ENCODE data around the gene CHL1. TPM values are rescaled to one million over a fixed set of nuclear protein-coding genes. Genes with fewer than 3 reads are reported as not detected.

Gene CHL1
- total RNA-seq (2014; rRNA removed; shearing (Covaris generic)): not detected in 2 replicates
- polyA plus RNA-seq (2016; fragmentation: Nextera tagmentation; extraction: Ambion mirVana): not detected in 2 replicates

- H2AFZ ChIP-seq: peak within 1 kb of the TSS; percentile 24; the same call in 1 of the 2 replicates
- DNase-seq: no peak
- no peak within 1 kb of the TSS for H3K9ac ChIP-seq
- H3K27me3 ChIP-seq (replicated peaks; ENCODE audit: insufficient read depth): peaks cover 39% of the 10 kb centered on the region
- no peaks in the 10 kb centered on the region for H3K36me3 ChIP-seq (ENCODE audit: low read depth)
- no peaks in the 10 kb centered on the region for H3K4me1 ChIP-seq (ENCODE audit: insufficient read depth)
- 5% methylated on average over 39 to 50 of the region's 64 CpGs for WGBS, 2 experiments (ENCODE audit: low coverage in 1 of 2, low lambda C conversion rate in 2 of 2, missing lambda C conversion rate in 2 of 2)
- H3K4me3 ChIP-seq: peak within 1 kb of the TSS; percentile 27; the same call in 1 of the 2 replicates
- no peaks in the 10 kb centered on the region for H3K9me3 ChIP-seq (ENCODE audit: low read depth)
- no peaks in the 10 kb centered on the region for H3F3A ChIP-seq (ENCODE audit: insufficient read depth)
- H3K4me2 ChIP-seq (ENCODE audit: unreplicated experiment): no peak within 1 kb of the TSS
- no peak within 1 kb of the TSS for H3K27ac ChIP-seq
- no peaks in the 10 kb centered on the region for H3K79me2 ChIP-seq (ENCODE audit: insufficient read depth)
- H4K20me1 ChIP-seq (ENCODE audit: insufficient read depth): no peaks in the 10 kb centered on the region
- in situ Hi-C loops (cut with MboI): no loop called here
- H3K9me2 ChIP-seq (ENCODE audit: insufficient read depth): no peaks in the 10 kb centered on the region
- TF ChIP-seq EZH2 (IDR thresholded peaks at IDR 0.05; ENCODE audit: insufficient read depth, poor library complexity, severe bottlenecking): peak; percentile 14
- no peak for TF ChIP-seq EZH2phosphoT487 (IDR thresholded peaks at IDR 0.05; ENCODE audit: insufficient read depth, low read depth)
These were observed at the start of gene CHL1 for GRCh38 chr3:196311-197148. CHL1 (plus strand) TSS chr3:196763; CDS start chr3:319777, 123,014 bp downstream.

- no peaks in the 10 kb centered on the region for H3K4me1 ChIP-seq (ENCODE audit: insufficient read depth)
- in situ Hi-C loops (cut with MboI): no loop called here
- no peaks in the 10 kb centered on the region for H3K9me3 ChIP-seq (ENCODE audit: low read depth)
- no peaks in the 10 kb centered on the region for H3K9me2 ChIP-seq (ENCODE audit: insufficient read depth)
- no peaks in the 10 kb centered on the region for H4K20me1 ChIP-seq (ENCODE audit: insufficient read depth)
- H3K36me3 ChIP-seq (ENCODE audit: low read depth): no peaks in the 10 kb centered on the region
- no peaks in the 10 kb centered on the region for H3K79me2 ChIP-seq (ENCODE audit: insufficient read depth)
- H3K9ac ChIP-seq: no peak overlapping the region
- H3K27ac ChIP-seq: no peak overlapping the region
- no peak for DNase-seq
- no peak overlapping the region for H3K4me3 ChIP-seq
- TF ChIP-seq EZH2 (IDR thresholded peaks at IDR 0.05; ENCODE audit: insufficient read depth, poor library complexity, severe bottlenecking) (no peak), EZH2phosphoT487 (IDR thresholded peaks at IDR 0.05; ENCODE audit: insufficient read depth, low read depth) (no peak)
- no peak overlapping the region for H2AFZ ChIP-seq
- no peak overlapping the region for H3K4me2 ChIP-seq (ENCODE audit: unreplicated experiment)
- H3K27me3 ChIP-seq (replicated peaks; ENCODE audit: insufficient read depth): no peaks in the 10 kb centered on the region
- H3F3A ChIP-seq (ENCODE audit: insufficient read depth): no peaks in the 10 kb centered on the region
- WGBS, 2 experiments (ENCODE audit: low coverage in 1 of 2, low lambda C conversion rate in 2 of 2, missing lambda C conversion rate in 2 of 2): 36 to 38% methylated on average over 2 of the region's 2 CpGs
These were observed 44.9 kb upstream of the CHL1 start for GRCh38 chr3:151614-152189.

DNA sequence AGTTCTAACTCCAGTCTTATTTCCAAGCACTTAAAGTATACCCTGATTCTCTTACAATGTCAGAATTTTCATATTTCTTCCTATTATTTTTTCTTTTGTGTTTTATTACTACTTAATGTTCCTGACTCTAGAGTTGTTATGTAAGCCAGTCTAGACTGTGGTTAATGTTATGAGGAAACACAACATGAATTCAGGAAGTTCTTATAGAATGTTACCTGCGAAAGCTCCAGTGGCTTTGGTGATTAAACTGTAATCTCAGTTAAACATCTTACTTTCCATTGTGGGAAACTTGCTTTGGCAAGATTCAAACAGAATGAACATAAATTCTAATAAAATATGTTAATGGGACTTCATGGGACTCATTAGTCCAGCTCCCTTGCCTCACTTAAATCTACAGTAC is 36.6 kb upstream of the CHL1 start:
- H3K9ac ChIP-seq: no peak overlapping the region
- 41 to 44% methylated on average over 1 of the region's 1 CpG for WGBS, 2 experiments (ENCODE audit: low coverage in 1 of 2, low lambda C conversion rate in 2 of 2, missing lambda C conversion rate in 2 of 2)
- TF ChIP-seq EZH2 (IDR thresholded peaks at IDR 0.05; ENCODE audit: insufficient read depth, poor library complexity, severe bottlenecking) (no peak), EZH2phosphoT487 (IDR thresholded peaks at IDR 0.05; ENCODE audit: insufficient read depth, low read depth) (no peak)
- H3F3A ChIP-seq (ENCODE audit: insufficient read depth): no peaks in the 10 kb centered on the region
- DNase-seq: no peak
- no peaks in the 10 kb centered on the region for H3K9me3 ChIP-seq (ENCODE audit: low read depth)
- H3K4me1 ChIP-seq (ENCODE audit: insufficient read depth): no peaks in the 10 kb centered on the region
- H3K27ac ChIP-seq: no peak overlapping the region
- H2AFZ ChIP-seq: no peak overlapping the region
- no peak overlapping the region for H3K4me2 ChIP-seq (ENCODE audit: unreplicated experiment)
- H3K36me3 ChIP-seq (ENCODE audit: low read depth): no peaks in the 10 kb centered on the region
- no peaks in the 10 kb centered on the region for H3K79me2 ChIP-seq (ENCODE audit: insufficient read depth)
- H4K20me1 ChIP-seq (ENCODE audit: insufficient read depth): no peaks in the 10 kb centered on the region
- no peaks in the 10 kb centered on the region for H3K9me2 ChIP-seq (ENCODE audit: insufficient read depth)
- no peaks in the 10 kb centered on the region for H3K27me3 ChIP-seq (replicated peaks; ENCODE audit: insufficient read depth)
- H3K4me3 ChIP-seq: no peak overlapping the region
- in situ Hi-C loops (cut with MboI): no loop called here

GRCh38 chr3:166071-166470 is 30.5 kb upstream of the CHL1 start:
- in situ Hi-C loops (cut with MboI): no loop called here
- Histone ChIP-seq H3K9ac (no peak overlapping the region), H3K4me2 (ENCODE audit: unreplicated experiment) (no peak overlapping the region), H3K36me3 (ENCODE audit: low read depth) (no peaks in the 10 kb centered on the region), H3K9me3 (ENCODE audit: low read depth) (no peaks in the 10 kb centered on the region), H3K4me3 (no peak overlapping the region), H4K20me1 (ENCODE audit: insufficient read depth) (no peaks in the 10 kb centered on the region), H3K9me2 (ENCODE audit: insufficient read depth) (no peaks in the 10 kb centered on the region), H3K27me3 (replicated peaks; ENCODE audit: insufficient read depth) (no peaks in the 10 kb centered on the region), H3K4me1 (ENCODE audit: insufficient read depth) (no peaks in the 10 kb centered on the region), H3K79me2 (ENCODE audit: insufficient read depth) (no peaks in the 10 kb centered on the region), H3K27ac (no peak overlapping the region), H3F3A (ENCODE audit: insufficient read depth) (no peaks in the 10 kb centered on the region), H2AFZ (no peak overlapping the region)
- TF ChIP-seq EZH2phosphoT487 (IDR thresholded peaks at IDR 0.05; ENCODE audit: insufficient read depth, low read depth): no peak
- TF ChIP-seq EZH2 (IDR thresholded peaks at IDR 0.05; ENCODE audit: insufficient read depth, poor library complexity, severe bottlenecking): no peak
- no peak for DNase-seq
